K562 (cell line): ENCODE results near the gene FMNL2. TPM values are rescaled to one million over a fixed set of nuclear protein-coding genes. Genes with fewer than 3 reads are reported as not detected.

Experiments used
- ATAC-seq: fragments of 200-7000 bp; cut with Tn5 transposase; 3 replicates; pipeline ENCODE4 v1.9.1; 2020; ENCODE audit warnings: moderate library complexity
- BruUV-seq: library from RNA; stranded (reverse); fragments of 400-500 nt; replicated peaks from 2 replicates; lab custom pipeline; 2021; lab: Mats Ljungman, UMichigan
- CTCF ChIA-PET: fragments of 300-600 bp; formaldehyde crosslinking; extraction: SDS; loops from one replicate; lab custom pipeline; 2021; ENCODE audit warnings: low intra/inter-chr PET ratio; lab: Yijun Ruan, JAX
- POLR2A ChIA-PET: fragments of 300-600, 350-650 bp; sonication (Branson Sonifier 250); formaldehyde crosslinking; extraction: SDS; loops from one replicate; lab custom pipeline; 2021; ENCODE audit warnings: antibody characterized with exemption, inconsistent platforms; lab: Yijun Ruan, JAX
- DNase-seq, 4 experiments: peaks; one replicate each; pipeline versions ENCODE4 v3.0.0 to v3.0.0-alpha.2; 2011 to 2018; ENCODE audit warnings: low spot score in 3 of 4, mixed read lengths in 3 of 4; ENCODE audit errors: extremely low read depth in 1 of 4
- FAIRE-seq: peaks from 2 replicates; lab custom pipeline; 2011; peaks lifted over from hg19 to GRCh38; lab: Jason Lieb, UNC
- H2AFZ ChIP-seq: 2 replicates; pipeline ENCODE4 v1.6.0; 2011; ENCODE audit warnings: low read depth, low read length, control low read depth, inconsistent platforms
- H3K27ac ChIP-seq: fragments of 200-600 bp; 3 replicates; pipeline ENCODE4 v1.8.0; 2011; ENCODE audit warnings: low read depth, mild to moderate bottlenecking, control low read depth, inconsistent platforms, low read length, moderate library complexity, mixed read lengths; ENCODE audit errors: extremely low read depth
- H3K27me3 ChIP-seq, 2 experiments: fragments of 300-600 bp in 1 of 2; 2 replicates in 1 of 2; 3 replicates in 1 of 2; pipeline versions ENCODE4 v1.6.0 to v1.8.0; 2011; ENCODE audit warnings: inconsistent platforms in 2 of 2, low read length in 2 of 2, mild to moderate bottlenecking in 1 of 2, mixed read lengths in 1 of 2, moderate library complexity in 1 of 2; ENCODE audit not compliant: control insufficient read depth in 2 of 2, insufficient read depth in 2 of 2
- H3K36me3 ChIP-seq: fragments of 300-600 bp; 3 replicates; pipeline ENCODE4 v1.8.0; 2011; ENCODE audit warnings: mild to moderate bottlenecking, low read length, inconsistent platforms; ENCODE audit not compliant: control insufficient read depth, insufficient read depth
- H3K4me1 ChIP-seq, 2 experiments: fragments of 200-600 bp in 1 of 2; replicated peaks in 1 of 2; 2 replicates in 1 of 2; 3 replicates in 1 of 2; pipeline versions ENCODE4 v1.5.1 to v1.8.0; 2011; ENCODE audit warnings: inconsistent platforms in 2 of 2, low read length in 2 of 2, mild to moderate bottlenecking in 1 of 2, mixed read lengths in 1 of 2, moderate library complexity in 1 of 2; ENCODE audit not compliant: control insufficient read depth in 2 of 2, insufficient read depth in 2 of 2
- H3K4me2 ChIP-seq: 2 replicates; pipeline ENCODE4 v1.6.1; 2011; ENCODE audit warnings: low read length, control low read depth, inconsistent platforms, mixed read lengths; ENCODE audit not compliant: insufficient read depth
- H3K4me3 ChIP-seq: fragments of 200-600 bp; sonication (generic), shearing (Covaris generic); 2 replicates; pipeline ENCODE4 v1.5.1; 2016; ENCODE audit warnings: control low read depth, inconsistent platforms
- H3K79me2 ChIP-seq: fragments of 200-600 bp; 3 replicates; pipeline ENCODE4 v1.8.0; 2011; ENCODE audit warnings: low read length, inconsistent platforms; ENCODE audit not compliant: control insufficient read depth, insufficient read depth
- H3K9ac ChIP-seq, 2 experiments: 2 replicates each; pipeline versions ENCODE4 v1.6.0 to v1.6.1; 2011; ENCODE audit warnings: low read depth in 2 of 2, low read length in 2 of 2, control low read depth in 1 of 2, inconsistent platforms in 1 of 2, mild to moderate bottlenecking in 1 of 2, mixed read lengths in 1 of 2; ENCODE audit not compliant: insufficient read depth in 1 of 2
- H3K9me1 ChIP-seq: one replicate; pipeline ENCODE4 v1.6.0; 2011; ENCODE audit warnings: inconsistent platforms, mild to moderate bottlenecking, low read length, moderate library complexity; ENCODE audit not compliant: control insufficient read depth, insufficient read depth
- H3K9me3 ChIP-seq: replicated peaks from 2 replicates; pipeline ENCODE4 v1.5.1; 2011; ENCODE audit warnings: low read depth, low read length, inconsistent platforms; ENCODE audit not compliant: control insufficient read depth, insufficient read depth
- H4K20me1 ChIP-seq: replicated peaks from 2 replicates; pipeline ENCODE4 v1.6.1; 2011; ENCODE audit warnings: low read length, inconsistent platforms, mixed read lengths; ENCODE audit not compliant: control insufficient read depth, insufficient read depth
- BHLHE40 ChIP-seq: IDR thresholded peaks from 2 replicates; pipeline ENCODE4 v1.6.1; 2011; ENCODE audit warnings: low read length, improper control_type of control experiment
- GABPB1 ChIP-seq: sonication (generic); formaldehyde crosslinking; IDR thresholded peaks from 2 replicates; pipeline ENCODE4 v1.8.0; 2022; ENCODE audit warnings: mild to moderate bottlenecking, missing genetic modification reagents
- KAT2B ChIP-seq: IDR thresholded peaks from one replicate; pipeline ENCODE4 v1.6.1; 2012; ENCODE audit warnings: low read depth, mild to moderate bottlenecking, control low read depth, inconsistent platforms, low read length, moderate library complexity
- NELFE ChIP-seq: IDR thresholded peaks from 2 replicates; pipeline ENCODE4 v1.6.1; 2011; ENCODE audit warnings: mild to moderate bottlenecking; ENCODE audit not compliant: insufficient read depth, insufficient read length
- POLR2B ChIP-seq: fragments of 450-650 bp; IDR thresholded peaks from 2 replicates; pipeline ENCODE4 v1.6.1; 2018; ENCODE audit warnings: low read depth; ENCODE audit not compliant: partially characterized antibody
- WGBS: fragments of 100-300 bp; shearing (Covaris generic); methylation state at CpG from one replicate; pipeline ENCODE4 v1.1.6; 2016; ENCODE audit warnings: low coverage, mixed read lengths; ENCODE audit not compliant: insufficient coverage; ENCODE audit errors: missing lambda C conversion rate; 5-methylcytosine and 5-hydroxymethylcytosine counted together
- in situ Hi-C: fragments of 300-500 bp; cut with MboI; formaldehyde crosslinking; loops from 4 replicates; pipeline ENCODE4 v1.15.0; 2018; ENCODE audit warnings: inconsistent platforms, mixed read lengths
- intact Hi-C: fragments of 100-400 bp; cut with micrococcal nuclease; formaldehyde crosslinking; loops from 2 replicates; pipeline ENCODE4 v1.14.2; 2022
- polyA plus RNA-seq, 8 experiments: library from polyadenylated mRNA; depleted of rRNA in 4 of 8; stranded (reverse) in 5 of 8; unstranded in 3 of 8; fragments of >200 nt; fragmentation: Nextera tagmentation in 2 of 8; fragmentation: Illumina TruSeq in 1 of 8; extraction: Ambion mirVana in 2 of 8; extraction: Trizol in 1 of 8; gene quantifications; 2 replicates each; pipeline versions ENCODE4 v1.2.1 to v1.2.3, GENCODE V29; 2011 to 2014; ENCODE audit warnings: inconsistent platforms in 1 of 8, missing spikeins in 1 of 8
- total RNA-seq, 7 experiments: library from RNA; depleted of rRNA in 6 of 7; stranded (reverse); fragments of >200 nt in 6 of 7; fragmentation: Illumina TruSeq in 2 of 7; extraction: Trizol in 2 of 7; gene quantifications; 2 replicates each; pipeline versions ENCODE4 v1.2.1 to v1.2.3, GENCODE V29; 2011 to 2021; ENCODE audit warnings: low replicate concordance in 1 of 7
- TF ChIP-seq, protein P1 (sequence below), 2 experiments: fragments of 150-350 bp in 1 of 2; IDR thresholded peaks; 2 replicates each; pipeline ENCODE4 v1.6.1; 2012 to 2016; ENCODE audit warnings: low read depth in 2 of 2, low read length in 2 of 2, mild to moderate bottlenecking in 1 of 2, moderate library complexity in 1 of 2
- TF ChIP-seq, protein P2 (sequence below): fragments of 450-650 bp; IDR thresholded peaks from 2 replicates; pipeline ENCODE4 v1.6.1; 2016; ENCODE audit warnings: mild to moderate bottlenecking
- TF ChIP-seq, protein P3 (sequence below), 2 experiments: fragments of 450-650 bp; formaldehyde crosslinking in 1 of 2; IDR thresholded peaks; 2 replicates each; pipeline versions ENCODE4 v1.4.0 to v1.6.1; 2014 to 2020; ENCODE audit warnings: mild to moderate bottlenecking in 2 of 2, borderline replicate concordance in 1 of 2, low read depth in 1 of 2

The FMNL2 gene
- total and polyA plus RNA-seq, 9 of the 15 experiments (the other 6 are each of a cell fraction or from before 2014, with no cell fraction given), result 0.15 to 0.49 (median 0.24) TPM; not detected in 1

DNA sequence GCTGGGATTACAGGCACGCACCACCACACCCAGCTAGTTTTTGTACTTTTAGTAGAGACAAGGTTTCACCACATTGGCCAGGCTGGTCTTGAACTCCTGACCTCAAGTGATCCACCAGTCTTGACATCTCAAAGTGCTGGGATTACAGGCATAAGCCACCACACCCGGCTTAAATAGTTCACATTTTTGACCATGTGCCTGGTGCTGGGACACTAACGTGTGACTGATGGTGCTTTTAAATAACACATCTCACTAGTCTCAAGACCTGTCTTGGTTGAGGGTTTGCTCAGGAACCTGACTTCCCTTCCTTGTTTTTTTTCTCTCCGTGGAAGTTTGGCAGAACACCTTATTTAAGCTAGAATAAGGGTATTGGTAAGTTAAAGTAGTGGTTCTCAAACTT lies 8.5 kb downstream of the FMNL2 start:
- H3K4me3 ChIP-seq, result no peak overlapping the region
- H3K9me3 ChIP-seq, result no peaks in the 10 kb centered on the region
- H3K4me2 ChIP-seq, result no peak overlapping the region
- no peaks in the 10 kb centered on the region for H4K20me1 ChIP-seq
- H3K9me1 ChIP-seq, result no peaks in the 10 kb centered on the region
- H3K4me1 ChIP-seq, result no peaks in the 10 kb centered on the region
- no peaks in the 10 kb centered on the region for H3K79me2 ChIP-seq
- FAIRE-seq, result no peak
- POLR2A ChIA-PET, result no interaction called here
- H3K27me3 ChIP-seq, result peaks cover 0 to 4% of the 10 kb centered on the region in 2 experiments; a peak in 2 of 5 replicates
- ATAC-seq, result no peak
- H2AFZ ChIP-seq, result no peak overlapping the region
- no TSS peak for BruUV-seq
- in situ Hi-C loops, result no loop called here
- no peaks in the 10 kb centered on the region for H3K36me3 ChIP-seq
- H3K27ac ChIP-seq, result no peak overlapping the region
- intact Hi-C loops, result no loop called here
- 0% methylated on average over 4 of the region's 4 CpGs for WGBS
- H3K9ac ChIP-seq, result no peak overlapping the region
- CTCF ChIA-PET, result no interaction called here
- DNase-seq, result no peak
- TF ChIP-seq, protein P1, sequence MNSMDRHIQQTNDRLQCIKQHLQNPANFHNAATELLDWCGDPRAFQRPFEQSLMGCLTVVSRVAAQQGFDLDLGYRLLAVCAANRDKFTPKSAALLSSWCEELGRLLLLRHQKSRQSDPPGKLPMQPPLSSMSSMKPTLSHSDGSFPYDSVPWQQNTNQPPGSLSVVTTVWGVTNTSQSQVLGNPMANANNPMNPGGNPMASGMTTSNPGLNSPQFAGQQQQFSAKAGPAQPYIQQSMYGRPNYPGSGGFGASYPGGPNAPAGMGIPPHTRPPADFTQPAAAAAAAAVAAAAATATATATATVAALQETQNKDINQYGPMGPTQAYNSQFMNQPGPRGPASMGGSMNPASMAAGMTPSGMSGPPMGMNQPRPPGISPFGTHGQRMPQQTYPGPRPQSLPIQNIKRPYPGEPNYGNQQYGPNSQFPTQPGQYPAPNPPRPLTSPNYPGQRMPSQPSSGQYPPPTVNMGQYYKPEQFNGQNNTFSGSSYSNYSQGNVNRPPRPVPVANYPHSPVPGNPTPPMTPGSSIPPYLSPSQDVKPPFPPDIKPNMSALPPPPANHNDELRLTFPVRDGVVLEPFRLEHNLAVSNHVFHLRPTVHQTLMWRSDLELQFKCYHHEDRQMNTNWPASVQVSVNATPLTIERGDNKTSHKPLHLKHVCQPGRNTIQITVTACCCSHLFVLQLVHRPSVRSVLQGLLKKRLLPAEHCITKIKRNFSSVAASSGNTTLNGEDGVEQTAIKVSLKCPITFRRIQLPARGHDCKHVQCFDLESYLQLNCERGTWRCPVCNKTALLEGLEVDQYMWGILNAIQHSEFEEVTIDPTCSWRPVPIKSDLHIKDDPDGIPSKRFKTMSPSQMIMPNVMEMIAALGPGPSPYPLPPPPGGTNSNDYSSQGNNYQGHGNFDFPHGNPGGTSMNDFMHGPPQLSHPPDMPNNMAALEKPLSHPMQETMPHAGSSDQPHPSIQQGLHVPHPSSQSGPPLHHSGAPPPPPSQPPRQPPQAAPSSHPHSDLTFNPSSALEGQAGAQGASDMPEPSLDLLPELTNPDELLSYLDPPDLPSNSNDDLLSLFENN (IDR thresholded peaks at IDR 0.05; ENCODE audit: low read depth in 2 of 2, low read length in 2 of 2), result no peak
- TF ChIP-seq, protein P2, sequence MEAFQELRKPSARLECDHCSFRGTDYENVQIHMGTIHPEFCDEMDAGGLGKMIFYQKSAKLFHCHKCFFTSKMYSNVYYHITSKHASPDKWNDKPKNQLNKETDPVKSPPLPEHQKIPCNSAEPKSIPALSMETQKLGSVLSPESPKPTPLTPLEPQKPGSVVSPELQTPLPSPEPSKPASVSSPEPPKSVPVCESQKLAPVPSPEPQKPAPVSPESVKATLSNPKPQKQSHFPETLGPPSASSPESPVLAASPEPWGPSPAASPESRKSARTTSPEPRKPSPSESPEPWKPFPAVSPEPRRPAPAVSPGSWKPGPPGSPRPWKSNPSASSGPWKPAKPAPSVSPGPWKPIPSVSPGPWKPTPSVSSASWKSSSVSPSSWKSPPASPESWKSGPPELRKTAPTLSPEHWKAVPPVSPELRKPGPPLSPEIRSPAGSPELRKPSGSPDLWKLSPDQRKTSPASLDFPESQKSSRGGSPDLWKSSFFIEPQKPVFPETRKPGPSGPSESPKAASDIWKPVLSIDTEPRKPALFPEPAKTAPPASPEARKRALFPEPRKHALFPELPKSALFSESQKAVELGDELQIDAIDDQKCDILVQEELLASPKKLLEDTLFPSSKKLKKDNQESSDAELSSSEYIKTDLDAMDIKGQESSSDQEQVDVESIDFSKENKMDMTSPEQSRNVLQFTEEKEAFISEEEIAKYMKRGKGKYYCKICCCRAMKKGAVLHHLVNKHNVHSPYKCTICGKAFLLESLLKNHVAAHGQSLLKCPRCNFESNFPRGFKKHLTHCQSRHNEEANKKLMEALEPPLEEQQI, result no peak
- TF ChIP-seq BHLHE40 (no peak), KAT2B (no peak), POLR2B (no peak), GABPB1 (CRISPR knock-in tag) (no peak), NELFE (no peak)
- TF ChIP-seq, protein P3, sequence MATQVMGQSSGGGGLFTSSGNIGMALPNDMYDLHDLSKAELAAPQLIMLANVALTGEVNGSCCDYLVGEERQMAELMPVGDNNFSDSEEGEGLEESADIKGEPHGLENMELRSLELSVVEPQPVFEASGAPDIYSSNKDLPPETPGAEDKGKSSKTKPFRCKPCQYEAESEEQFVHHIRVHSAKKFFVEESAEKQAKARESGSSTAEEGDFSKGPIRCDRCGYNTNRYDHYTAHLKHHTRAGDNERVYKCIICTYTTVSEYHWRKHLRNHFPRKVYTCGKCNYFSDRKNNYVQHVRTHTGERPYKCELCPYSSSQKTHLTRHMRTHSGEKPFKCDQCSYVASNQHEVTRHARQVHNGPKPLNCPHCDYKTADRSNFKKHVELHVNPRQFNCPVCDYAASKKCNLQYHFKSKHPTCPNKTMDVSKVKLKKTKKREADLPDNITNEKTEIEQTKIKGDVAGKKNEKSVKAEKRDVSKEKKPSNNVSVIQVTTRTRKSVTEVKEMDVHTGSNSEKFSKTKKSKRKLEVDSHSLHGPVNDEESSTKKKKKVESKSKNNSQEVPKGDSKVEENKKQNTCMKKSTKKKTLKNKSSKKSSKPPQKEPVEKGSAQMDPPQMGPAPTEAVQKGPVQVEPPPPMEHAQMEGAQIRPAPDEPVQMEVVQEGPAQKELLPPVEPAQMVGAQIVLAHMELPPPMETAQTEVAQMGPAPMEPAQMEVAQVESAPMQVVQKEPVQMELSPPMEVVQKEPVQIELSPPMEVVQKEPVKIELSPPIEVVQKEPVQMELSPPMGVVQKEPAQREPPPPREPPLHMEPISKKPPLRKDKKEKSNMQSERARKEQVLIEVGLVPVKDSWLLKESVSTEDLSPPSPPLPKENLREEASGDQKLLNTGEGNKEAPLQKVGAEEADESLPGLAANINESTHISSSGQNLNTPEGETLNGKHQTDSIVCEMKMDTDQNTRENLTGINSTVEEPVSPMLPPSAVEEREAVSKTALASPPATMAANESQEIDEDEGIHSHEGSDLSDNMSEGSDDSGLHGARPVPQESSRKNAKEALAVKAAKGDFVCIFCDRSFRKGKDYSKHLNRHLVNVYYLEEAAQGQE (IDR thresholded peaks at IDR 0.05; ENCODE audit: borderline replicate concordance), result no peak
- TF ChIP-seq, protein P3 (CRISPR knock-in tag; IDR thresholded peaks at IDR 0.05; ENCODE audit: low read depth), result no peak
